ACHN (cell line): ENCODE results near the gene HCN1.

Source experiments
- DNase-seq: peaks from one replicate; pipeline ENCODE4 v3.0.0-alpha.2; 2015
- in situ Hi-C: cut with HindIII; loops from 2 replicates; pipeline ENCODE4 v1.10.0; 2017; ENCODE audit warnings: low sequenced_read_pairs, low pct_ligation_motif_present, low pct_unique_long_range_greater_than_20kb

HCN1 gene

DNA sequence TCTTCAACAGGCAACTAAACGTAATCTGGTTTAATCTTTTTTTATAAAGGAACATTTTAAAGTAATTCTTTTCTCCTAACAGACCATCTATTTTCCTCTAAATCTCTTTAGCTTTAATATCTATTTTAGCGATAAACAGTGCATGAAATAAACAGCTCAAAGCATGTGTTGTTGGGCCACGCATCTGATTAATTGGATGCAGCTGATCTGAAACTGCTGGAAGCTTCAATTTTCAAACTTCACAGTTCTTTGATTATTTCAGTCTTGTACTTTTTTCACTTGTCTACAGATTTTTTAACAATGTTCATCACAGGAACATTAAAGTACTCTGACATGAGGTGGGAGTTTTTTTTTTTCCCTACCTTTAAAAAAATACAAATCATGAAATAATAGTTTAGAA, 443.6 kb downstream of the HCN1 start:
- no peak for DNase-seq
- in situ Hi-C loops, result no loop called here

DNA sequence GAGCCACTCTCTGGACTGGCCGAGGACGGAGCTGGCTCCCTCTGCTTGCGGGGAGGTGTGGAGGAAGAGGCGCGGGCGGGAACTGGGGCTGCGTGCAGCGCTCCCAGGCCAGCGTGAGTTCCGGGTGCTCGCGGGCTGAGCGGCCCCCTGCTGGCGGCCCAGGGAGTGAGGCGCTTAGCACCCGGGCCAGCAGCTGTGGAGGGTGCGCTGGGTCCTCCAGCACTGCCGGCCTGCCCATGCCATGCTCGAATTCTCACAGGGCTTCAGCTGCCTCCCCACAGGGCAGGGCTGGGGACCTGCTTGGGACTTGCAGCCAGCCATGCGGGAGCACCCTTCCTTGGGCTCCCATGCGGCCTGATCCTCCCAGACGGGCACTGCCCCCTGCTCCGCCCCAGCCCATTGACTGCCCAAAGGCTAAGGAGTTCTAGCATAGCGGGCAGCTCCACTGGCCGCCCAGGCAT, 470.6 kb downstream of the HCN1 start:
- no peak for DNase-seq
- in situ Hi-C loops, result no loop called here

DNA sequence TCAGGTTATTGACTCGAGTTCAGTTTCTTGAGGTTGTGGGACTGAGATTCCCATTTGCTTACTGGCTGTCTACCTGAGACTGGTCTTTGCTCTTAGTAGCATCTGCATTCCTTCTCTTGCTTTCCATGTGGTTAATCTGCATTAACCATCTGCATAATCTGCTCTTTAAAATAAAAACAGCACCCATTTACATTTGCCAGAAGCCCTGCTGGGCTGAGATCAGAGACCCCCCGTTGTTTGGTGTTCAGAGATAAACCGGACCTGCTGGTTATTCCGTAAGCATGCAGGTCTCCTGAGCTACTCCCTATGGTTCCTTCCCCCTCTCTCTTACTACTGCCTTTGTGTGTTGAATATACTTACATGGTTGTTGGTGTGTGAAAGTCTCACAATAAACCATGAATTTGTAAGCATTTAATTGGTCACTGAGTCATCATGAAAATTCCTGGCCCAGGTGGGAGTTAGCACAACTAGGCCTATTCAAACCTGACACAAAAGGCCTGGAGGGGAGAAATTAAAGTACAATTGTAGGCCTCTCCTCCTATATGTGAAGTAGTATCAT, 490.7 kb downstream of the HCN1 start:
- in situ Hi-C loops, result no loop called here
- DNase-seq, result no peak
